ENCODE measurements around the gene SELE. TPM values are rescaled to one million over a fixed set of nuclear protein-coding genes. Genes with fewer than 3 reads are reported as not detected.

The SELE gene
- total and polyA plus RNA-seq, 9 of the 15 experiments (the other 6 are each of a cell fraction or from before 2014, with no cell fraction given), result 0.08 TPM; not detected in 8

GRCh38 chr1:169762699-169763098, 28.8 kb upstream of the SELE start:
- no peaks in the 10 kb centered on the region for H3K4me1 ChIP-seq (replicated peaks in 1 of 2; ENCODE audit: control insufficient read depth in 2 of 2, insufficient read depth in 2 of 2, low read length in 2 of 2)
- TF ChIP-seq PHTF2 (CRISPR knock-in tag; IDR thresholded peaks at IDR 0.05), result no peak
- no peak for TF ChIP-seq RBBP5 (IDR thresholded peaks at IDR 0.05; ENCODE audit: borderline replicate concordance, insufficient read depth, low read length, poor library complexity, severe bottlenecking)
- no peak for TF ChIP-seq ZNF217 (CRISPR knock-in tag; IDR thresholded peaks at IDR 0.05)
- TF ChIP-seq HDGF (IDR thresholded peaks at IDR 0.05), result no peak
- TF ChIP-seq ARNT (IDR thresholded peaks at IDR 0.05), result no peak
- no peak for TF ChIP-seq TCFL5 (CRISPR knock-in tag; conservative IDR thresholded peaks at IDR 0.05)
- no peak for TF ChIP-seq RBM22 (IDR thresholded peaks at IDR 0.05; ENCODE audit: low read depth, low read length, poor library complexity, severe bottlenecking)
- no peak for TF ChIP-seq CHD2 (IDR thresholded peaks at IDR 0.05; ENCODE audit: low read depth, low read length)
- TF ChIP-seq, protein P1, sequence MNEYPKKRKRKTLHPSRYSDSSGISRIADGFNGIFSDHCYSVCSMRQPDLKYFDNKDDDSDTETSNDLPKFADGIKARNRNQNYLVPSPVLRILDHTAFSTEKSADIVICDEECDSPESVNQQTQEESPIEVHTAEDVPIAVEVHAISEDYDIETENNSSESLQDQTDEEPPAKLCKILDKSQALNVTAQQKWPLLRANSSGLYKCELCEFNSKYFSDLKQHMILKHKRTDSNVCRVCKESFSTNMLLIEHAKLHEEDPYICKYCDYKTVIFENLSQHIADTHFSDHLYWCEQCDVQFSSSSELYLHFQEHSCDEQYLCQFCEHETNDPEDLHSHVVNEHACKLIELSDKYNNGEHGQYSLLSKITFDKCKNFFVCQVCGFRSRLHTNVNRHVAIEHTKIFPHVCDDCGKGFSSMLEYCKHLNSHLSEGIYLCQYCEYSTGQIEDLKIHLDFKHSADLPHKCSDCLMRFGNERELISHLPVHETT (CRISPR knock-in tag; conservative IDR thresholded peaks at IDR 0.05 in 1 of 2, IDR thresholded peaks at IDR 0.05 in 1 of 2), result no peak
- TF ChIP-seq SRSF3 (IDR thresholded peaks at IDR 0.05; ENCODE audit: insufficient read depth, low read length), result no peak
- in situ Hi-C loops (cut with MboI), result no loop called here

More at GRCh38 chr1:169762699-169763098, 28.8 kb upstream of the SELE start:
- ATAC-seq, result no peak
- H3K4me2 ChIP-seq (ENCODE audit: insufficient read depth, low read length), result no peak overlapping the region
- H3K27me3 ChIP-seq (ENCODE audit: control insufficient read depth in 2 of 2, insufficient read depth in 2 of 2, low read length in 2 of 2), result peaks cover 0 to 4% of the 10 kb centered on the region in 2 experiments; a peak in 2 of 5 replicates
- POLR2A ChIA-PET, result no interaction called here
- no peak overlapping the region for H2AFZ ChIP-seq (ENCODE audit: low read depth, low read length)
- H3K9ac ChIP-seq (ENCODE audit: insufficient read depth in 1 of 2, low read depth in 2 of 2, low read length in 2 of 2), result no peak overlapping the region
- no peak overlapping the region for H3K27ac ChIP-seq (ENCODE audit: extremely low read depth, low read depth, low read length)
- H3K9me1 ChIP-seq (ENCODE audit: control insufficient read depth, insufficient read depth, low read length), result no peaks in the 10 kb centered on the region
- no peaks in the 10 kb centered on the region for H3K9me3 ChIP-seq (replicated peaks; ENCODE audit: control insufficient read depth, insufficient read depth, low read depth, low read length)
- FAIRE-seq, result no peak
- intact Hi-C loops (cut with micrococcal nuclease), result no loop called here
- no peaks in the 10 kb centered on the region for H4K20me1 ChIP-seq (replicated peaks; ENCODE audit: control insufficient read depth, insufficient read depth, low read length)
- no TSS peak for BruUV-seq (replicated peaks)
- WGBS (ENCODE audit: insufficient coverage, low coverage, missing lambda C conversion rate), result 8% methylated on average over 1 of the region's 1 CpG
- no peak for DNase-seq (ENCODE audit: extremely low read depth in 1 of 4, low spot score in 3 of 4)
- H3K36me3 ChIP-seq (ENCODE audit: control insufficient read depth, insufficient read depth, low read length), result no peaks in the 10 kb centered on the region
- no peak overlapping the region for H3K4me3 ChIP-seq
- CTCF ChIA-PET (ENCODE audit: low intra/inter-chr PET ratio), result no interaction called here
- no peaks in the 10 kb centered on the region for H3K79me2 ChIP-seq (ENCODE audit: control insufficient read depth, insufficient read depth, low read length)

Measured in K562 (cell line).